Measurements from ENCODE around the gene ACP4. TPM values are rescaled to one million over a fixed set of nuclear protein-coding genes. Genes with fewer than 3 reads are reported as not detected.

The ACP4 gene
- total RNA-seq, 1 donor from 2014 or later: not detected

GRCh38 chr19:50843205-50843604, 53.0 kb downstream of the ACP4 start:
- TF ChIP-seq CTCF (conservative IDR thresholded peaks at IDR 0.05; ENCODE audit: low read depth, low read length): no peak
- no peak for DNase-seq (ENCODE audit: low read depth)
- H3K4me3 ChIP-seq (ENCODE audit: low read depth, low read length): no peak overlapping the region

GRCh38 chr19:50843701-50844221, 53.5 kb downstream of the ACP4 start:
- no peak for DNase-seq (ENCODE audit: low read depth)
- no peak overlapping the region for H3K4me3 ChIP-seq (ENCODE audit: low read depth, low read length)
- no peak for TF ChIP-seq CTCF (conservative IDR thresholded peaks at IDR 0.05; ENCODE audit: low read depth, low read length)

GRCh38 chr19:50844296-50844935, 54.2 kb downstream of the ACP4 start:
- no peak for TF ChIP-seq CTCF (conservative IDR thresholded peaks at IDR 0.05; ENCODE audit: low read depth, low read length)
- no peak overlapping the region for H3K4me3 ChIP-seq (ENCODE audit: low read depth, low read length)
- DNase-seq (ENCODE audit: low read depth): no peak

Other genes starting within 250 kb of the ACP4 start
- gene LRRC4B, start 222.0 kb upstream of the ACP4 start, total RNA-seq: 0.07 and 0.69 TPM in 2 replicates
- gene SYT3, start 150.5 kb upstream of the ACP4 start, total RNA-seq: 0.58 TPM in 1 of 2 replicates, not detected in the other
- gene C19orf81, start 141.0 kb upstream of the ACP4 start, total RNA-seq: 9.6 TPM in 1 of 2 replicates, not detected in the other
- 0.29 TPM in 1 of 2 replicates, not detected in the other for gene SHANK1, start 70.6 kb upstream of the ACP4 start, total RNA-seq
- 2.8 and 12.7 TPM in 2 replicates for gene CLEC11A, start 67.1 kb upstream of the ACP4 start, total RNA-seq
- gene GPR32, start 20.0 kb upstream of the ACP4 start, total RNA-seq: not detected in 2 replicates
- gene KLK1, start 33.4 kb downstream of the ACP4 start, total RNA-seq: 5.0 TPM in 1 of 2 replicates, not detected in the other
- gene KLK15, start 43.2 kb downstream of the ACP4 start, total RNA-seq: not detected in 2 replicates
- gene KLK3, start 64.5 kb downstream of the ACP4 start, total RNA-seq: not detected in 2 replicates
- not detected in 2 replicates for gene KLK2, start 83.0 kb downstream of the ACP4 start, total RNA-seq
- not detected in 2 replicates for gene KLK4, start 121.0 kb downstream of the ACP4 start, total RNA-seq
- gene KLK5, start 162.6 kb downstream of the ACP4 start, total RNA-seq: 8.1 and 16.4 TPM in 2 replicates
- gene KLK6, start 179.2 kb downstream of the ACP4 start, total RNA-seq: 32.2 and 65.8 TPM in 2 replicates
- 9.3 and 24.8 TPM in 2 replicates for gene KLK7, start 193.5 kb downstream of the ACP4 start, total RNA-seq
- gene KLK8, start 211.2 kb downstream of the ACP4 start, total RNA-seq: 3.6 and 9.1 TPM in 2 replicates
- 2.8 and 10.1 TPM in 2 replicates for gene KLK10, start 229.3 kb downstream of the ACP4 start, total RNA-seq
- not detected in 2 replicates for gene KLK11, start 236.2 kb downstream of the ACP4 start, total RNA-seq
- gene KLK12, start 244.6 kb downstream of the ACP4 start, total RNA-seq: not detected in 2 replicates

All from epithelial cell of proximal tubule (primary cell).